WTC11 (cell line): ENCODE measurements around the gene GSTM4.

ENCODE experiments used
- CTCF ChIP-seq: fragments of 200-600 bp; IDR thresholded peaks from 2 replicates; pipeline ENCODE4 v1.8.0; 2022; ENCODE audit warnings: antibody characterized with exemption
- PRDM15 ChIP-seq: sonication (generic); formaldehyde crosslinking; IDR thresholded peaks from 2 replicates; pipeline ENCODE4 v1.8.0; 2022; ENCODE audit warnings: missing genetic modification reagents

GRCh38 chr1:109627692-109628399, 28.1 kb upstream of the GSTM4 start:
- no peak for TF ChIP-seq PRDM15
- TF ChIP-seq CTCF, result no peak
